GM12878 (cell line): ENCODE measurements around the gene MYOD1. TPM values are rescaled to one million over a fixed set of nuclear protein-coding genes. Genes with fewer than 3 reads are reported as not detected.

Experiments
- ATAC-seq: fragments of 200-7000 bp; cut with Tn5 transposase; 3 replicates; pipeline ENCODE4 v1.9.1; 2020; ENCODE audit warnings: mild to moderate bottlenecking, moderate library complexity
- BruUV-seq: library from RNA; stranded (reverse); fragments of 400-500 nt; replicated peaks from 2 replicates; lab custom pipeline; 2021; lab: Mats Ljungman, UMichigan
- CTCF ChIA-PET: fragments of 300-600 bp; sonication (Branson Sonifier 250); formaldehyde crosslinking; extraction: SDS; loops from one replicate; lab custom pipeline; 2021; ENCODE audit warnings: inconsistent platforms; lab: Yijun Ruan, JAX
- POLR2A ChIA-PET: fragments of 350-600 bp; formaldehyde crosslinking; extraction: SDS; loops from one replicate; lab custom pipeline; 2021; ENCODE audit warnings: inconsistent platforms; lab: Charles Lee
- RAD21 ChIA-PET: fragments of 300-600 bp; sonication (Branson Sonifier 250); formaldehyde crosslinking; loops from one replicate; lab custom pipeline; 2023; ENCODE audit warnings: antibody characterized with exemption; ENCODE audit not compliant: unreplicated experiment; lab: Charles Lee
- SMC1A ChIA-PET: fragments of 300-600 bp; sonication (Branson Sonifier 250); formaldehyde crosslinking; loops from one replicate; lab custom pipeline; 2023; ENCODE audit not compliant: unreplicated experiment, uncharacterized antibody; lab: Charles Lee
- DNase-seq: peaks from one replicate; pipeline ENCODE4 v3.0.0-alpha.2; 2011; ENCODE audit warnings: low read depth, low spot score
- FAIRE-seq: peaks from 3 replicates; lab custom pipeline; 2011; peaks lifted over from hg19 to GRCh38; lab: Jason Lieb, UNC
- H2AFZ ChIP-seq: 2 replicates; pipeline ENCODE4 v1.6.0; 2011; ENCODE audit warnings: low read depth, low read length, control low read depth; ENCODE audit not compliant: control insufficient read depth
- H3K27ac ChIP-seq: 2 replicates; pipeline ENCODE4 v1.5.1; 2011; ENCODE audit warnings: control low read depth; ENCODE audit not compliant: control insufficient read depth, insufficient read depth
- H3K27me3 ChIP-seq, 2 experiments: replicated peaks in 1 of 2; 2 replicates each; pipeline versions ENCODE4 v1.6.0 to v1.6.1; 2011; ENCODE audit warnings: low read length in 1 of 2; ENCODE audit not compliant: control insufficient read depth in 2 of 2, insufficient read depth in 2 of 2
- H3K36me3 ChIP-seq, 2 experiments: 2 replicates each; pipeline ENCODE4 v1.5.1; 2011; ENCODE audit warnings: low read length in 1 of 2; ENCODE audit not compliant: control insufficient read depth in 2 of 2, insufficient read depth in 2 of 2
- H3K4me1 ChIP-seq: 2 replicates; pipeline ENCODE4 v1.6.1; 2011; ENCODE audit warnings: mild to moderate bottlenecking, low read length, moderate library complexity, mixed read lengths; ENCODE audit not compliant: control insufficient read depth, insufficient read depth
- H3K4me2 ChIP-seq: 2 replicates; pipeline ENCODE4 v1.6.0; 2011; ENCODE audit warnings: control low read depth; ENCODE audit not compliant: control insufficient read depth, insufficient read depth
- H3K4me3 ChIP-seq: fragments of 200-600 bp; sonication (generic); 2 replicates; pipeline ENCODE4 v1.5.1; 2016
- H3K79me2 ChIP-seq: 2 replicates; pipeline ENCODE4 v1.6.0; 2011; ENCODE audit warnings: low read length; ENCODE audit not compliant: control insufficient read depth, insufficient read depth
- H3K9ac ChIP-seq: 2 replicates; pipeline ENCODE4 v1.8.0; 2011; ENCODE audit warnings: low read length, control low read depth, mixed read lengths; ENCODE audit not compliant: control insufficient read depth, insufficient read depth
- H3K9me3 ChIP-seq: replicated peaks from 3 replicates; pipeline ENCODE4 v1.5.1; 2011; ENCODE audit warnings: mild to moderate bottlenecking, low read length; ENCODE audit not compliant: control insufficient read depth, insufficient read depth
- H4K20me1 ChIP-seq: 2 replicates; pipeline ENCODE4 v1.6.0; 2011; ENCODE audit not compliant: control insufficient read depth, insufficient read depth
- BCL11A ChIP-seq: IDR thresholded peaks from 2 replicates; pipeline ENCODE4 v1.6.1; 2011; ENCODE audit warnings: low read depth, low read length
- EP300 ChIP-seq, 2 experiments: fragments of 150-350 bp in 1 of 2; IDR thresholded peaks; 2 replicates each; pipeline ENCODE4 v1.6.1; 2011 to 2012; ENCODE audit warnings: low read depth in 2 of 2, low read length in 2 of 2, borderline replicate concordance in 1 of 2, improper control_type of control experiment in 1 of 2, inconsistent platforms in 1 of 2; ENCODE audit not compliant: control insufficient read depth in 1 of 2
- FOXM1 ChIP-seq: IDR thresholded peaks from 2 replicates; pipeline ENCODE4 v1.6.1; 2012; ENCODE audit warnings: low read depth, mild to moderate bottlenecking, inconsistent platforms, low read length, moderate library complexity
- MAX ChIP-seq: IDR thresholded peaks from 2 replicates; pipeline ENCODE4 v1.6.1; 2012; ENCODE audit warnings: low read depth, low read length, improper control_type of control experiment
- MTA2 ChIP-seq: fragments of 450-650 bp; IDR thresholded peaks from 2 replicates; pipeline ENCODE4 v1.6.1; 2016; ENCODE audit warnings: low read depth, mild to moderate bottlenecking, moderate library complexity
- NKRF ChIP-seq: fragments of 450-650 bp; conservative IDR thresholded peaks from 2 replicates; pipeline ENCODE4 v1.6.1; 2017; ENCODE audit warnings: mild to moderate bottlenecking, moderate library complexity
- PAX8 ChIP-seq: fragments of 450-650 bp; IDR thresholded peaks from 2 replicates; pipeline ENCODE4 v1.6.1; 2017; ENCODE audit warnings: mild to moderate bottlenecking, moderate library complexity
- TBL1XR1 ChIP-seq: IDR thresholded peaks from 2 replicates; pipeline ENCODE4 v1.6.1; 2012; ENCODE audit warnings: low read depth, low read length, improper control_type of control experiment
- WGBS: methylation state at CpG from one replicate; pipeline ENCODE4 v1.1.6; 2016; ENCODE audit warnings: low lambda C conversion rate; ENCODE audit not compliant: insufficient replicate concordance, insufficient coverage; ENCODE audit errors: missing lambda C conversion rate; 5-methylcytosine and 5-hydroxymethylcytosine counted together
- in situ Hi-C: fragments of 300-500 bp; cut with MboI; formaldehyde crosslinking; loops from 9 replicates; pipeline ENCODE4 v1.14.3; 2018; ENCODE audit warnings: mixed read lengths
- intact Hi-C: fragments of 100-400 bp; cut with micrococcal nuclease; formaldehyde crosslinking; loops from one replicate; pipeline ENCODE4 v1.14.2; 2022; ENCODE audit not compliant: unreplicated experiment
- polyA plus RNA-seq, 11 experiments: library from polyadenylated mRNA; depleted of rRNA in 4 of 11; unstranded in 6 of 11; stranded (reverse) in 5 of 11; fragments of >200 nt; fragmentation: Nextera tagmentation in 4 of 11; fragmentation: Illumina TruSeq in 1 of 11; extraction: Ambion mirVana in 4 of 11; extraction: Trizol in 1 of 11; gene quantifications; 1 replicate in 1 of 11; 2 replicates in 10 of 11; pipeline versions ENCODE4 v1.2.1 to v1.2.3, GENCODE V29; 2011 to 2016; ENCODE audit warnings: inconsistent platforms in 2 of 11, missing spikeins in 2 of 11, low read depth in 1 of 11
- total RNA-seq, 4 experiments: library from RNA; depleted of rRNA in 3 of 4; stranded (reverse); fragments of >200 nt in 3 of 4; fragmentation: Illumina TruSeq in 1 of 4; extraction: Trizol in 1 of 4; gene quantifications; 2 replicates each; pipeline versions ENCODE4 v1.2.1 to v1.2.3, GENCODE V29; 2013 to 2021
- TF ChIP-seq, protein P1 (sequence below): fragments of 450-650 bp; IDR thresholded peaks from 2 replicates; pipeline ENCODE4 v1.6.1; 2016; ENCODE audit warnings: mild to moderate bottlenecking

MYOD1 gene
- total and polyA plus RNA-seq, 10 of the 15 experiments (the other 5 are each of a cell fraction or from before 2014, with no cell fraction given), result not detected

- TF ChIP-seq TBL1XR1 (no peak), NKRF (no peak), BCL11A (no peak)
These were observed 48.0 kb downstream of the MYOD1 start (continued) for GRCh38 chr11:17767301-17767885.

DNA sequence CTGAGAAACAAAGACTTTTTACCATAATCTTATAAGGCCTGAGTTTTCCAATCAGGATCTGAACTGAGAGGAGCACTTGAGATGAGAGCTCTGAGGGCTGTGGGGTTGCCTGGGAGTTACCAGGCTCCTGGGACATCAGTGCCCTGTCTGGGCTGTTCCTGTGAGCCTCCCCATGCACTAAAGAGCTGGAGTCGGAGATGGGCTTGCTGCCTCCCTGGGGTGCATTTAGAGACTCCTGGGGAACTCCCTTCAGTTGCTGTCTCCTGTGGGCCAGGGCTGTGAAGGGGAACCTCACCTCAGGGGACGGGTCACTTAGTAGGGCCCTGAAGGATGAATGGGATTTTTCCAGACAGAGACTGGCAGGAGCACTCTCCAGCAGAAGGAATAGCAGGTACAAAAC lies 48.5 kb downstream of the MYOD1 start:
- 45% methylated on average over 2 of the region's 2 CpGs for WGBS
- no peaks in the 10 kb centered on the region for H3K9me3 ChIP-seq
- ATAC-seq (no peak), DNase-seq (no peak), FAIRE-seq (no peak)
- H4K20me1 ChIP-seq, result no peaks in the 10 kb centered on the region
- intact Hi-C loops, result no loop called here
- H3K79me2 ChIP-seq, result no peaks in the 10 kb centered on the region
- H3K4me2 ChIP-seq, result no peak overlapping the region
- in situ Hi-C loops, result no loop called here
- no peak overlapping the region for H3K4me3 ChIP-seq
- H3K27me3 ChIP-seq, result no peaks in the 10 kb centered on the region
- no peak overlapping the region for H2AFZ ChIP-seq
- H3K27ac ChIP-seq, result no peak overlapping the region
- RAD21 ChIA-PET, result interaction anchor here (1.5 kb wide), 1 partner anchor 36 kb away, joined by 3 read pairs; no protein-coding TSS in a partner anchor
- SMC1A ChIA-PET, result no interaction called here
- H3K4me1 ChIP-seq, result no peaks in the 10 kb centered on the region
- POLR2A ChIA-PET, result no interaction called here
- no peak overlapping the region for H3K9ac ChIP-seq
- CTCF ChIA-PET, result interaction anchor here (1.1 kb wide), 1 partner anchor 211 kb away, joined by 5 read pairs; no protein-coding TSS in a partner anchor
- TF ChIP-seq MTA2, result no peak
- no peak for TF ChIP-seq MAX
- TF ChIP-seq, protein P1, sequence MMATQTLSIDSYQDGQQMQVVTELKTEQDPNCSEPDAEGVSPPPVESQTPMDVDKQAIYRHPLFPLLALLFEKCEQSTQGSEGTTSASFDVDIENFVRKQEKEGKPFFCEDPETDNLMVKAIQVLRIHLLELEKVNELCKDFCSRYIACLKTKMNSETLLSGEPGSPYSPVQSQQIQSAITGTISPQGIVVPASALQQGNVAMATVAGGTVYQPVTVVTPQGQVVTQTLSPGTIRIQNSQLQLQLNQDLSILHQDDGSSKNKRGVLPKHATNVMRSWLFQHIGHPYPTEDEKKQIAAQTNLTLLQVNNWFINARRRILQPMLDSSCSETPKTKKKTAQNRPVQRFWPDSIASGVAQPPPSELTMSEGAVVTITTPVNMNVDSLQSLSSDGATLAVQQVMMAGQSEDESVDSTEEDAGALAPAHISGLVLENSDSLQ, result no peak
- TF ChIP-seq EP300 (IDR thresholded peaks at IDR 0.05; ENCODE audit: borderline replicate concordance in 1 of 2, control insufficient read depth in 1 of 2, low read depth in 2 of 2, low read length in 2 of 2), result no peak
- no peak for TF ChIP-seq PAX8
- no peak for TF ChIP-seq FOXM1
- BruUV-seq, result no TSS peak
- no peaks in the 10 kb centered on the region for H3K36me3 ChIP-seq
